HG02943 (cell line): Measurements from ENCODE around the gene PRXL2A.

Experiments used
- ATAC-seq: cut with Tn5 transposase; IDR thresholded peaks from one replicate; pipeline ENCODE4 v1.9.1; 2021; ENCODE audit warnings: mild to moderate bottlenecking, low read depth, moderate library complexity; ENCODE audit not compliant: unreplicated experiment

The PRXL2A gene

DNA sequence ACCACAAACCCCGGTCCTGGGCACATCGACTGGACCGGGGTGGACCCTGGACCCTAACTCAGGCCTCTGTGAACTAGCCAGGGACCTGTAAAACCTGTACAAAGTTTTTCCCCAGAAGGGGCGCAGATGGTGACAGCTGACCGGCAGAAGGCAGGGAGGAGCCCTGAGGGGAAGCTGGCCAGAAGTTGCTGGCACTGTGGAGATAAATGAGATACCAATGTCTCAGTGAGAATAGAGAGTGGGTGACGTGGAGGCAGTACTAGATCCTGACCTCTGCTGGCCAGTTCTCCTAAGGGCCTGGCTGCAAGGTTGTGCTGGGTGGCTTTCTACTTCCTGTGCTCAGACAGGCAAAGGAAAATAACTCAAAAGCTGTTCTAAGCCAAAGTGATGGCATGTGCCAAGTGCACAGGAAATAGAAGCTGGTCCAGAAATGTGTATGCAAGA lies 35.2 kb downstream of the PRXL2A start:
- peak; percentile 57 for ATAC-seq

DNA sequence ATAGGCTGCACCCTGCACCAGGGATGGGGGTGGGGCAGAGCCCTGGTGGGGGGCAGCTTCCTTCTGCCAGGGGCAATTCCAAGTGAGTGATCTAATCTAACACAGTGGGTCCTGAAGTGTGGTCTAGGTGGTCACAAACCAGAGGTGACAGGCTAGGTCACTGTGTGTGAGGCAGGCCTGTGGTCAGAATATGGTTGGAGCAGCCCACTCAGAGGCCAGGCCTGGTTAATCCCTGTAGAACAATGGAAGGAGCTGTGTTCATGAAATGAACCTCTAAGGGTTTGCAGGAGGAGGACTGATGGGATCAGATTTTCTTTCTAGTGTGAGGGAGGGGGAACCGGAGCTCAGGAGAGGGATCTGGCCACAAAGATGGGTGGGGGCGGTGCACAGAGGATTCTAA lies 35.8 kb downstream of the PRXL2A start:
- no peak for ATAC-seq

DNA sequence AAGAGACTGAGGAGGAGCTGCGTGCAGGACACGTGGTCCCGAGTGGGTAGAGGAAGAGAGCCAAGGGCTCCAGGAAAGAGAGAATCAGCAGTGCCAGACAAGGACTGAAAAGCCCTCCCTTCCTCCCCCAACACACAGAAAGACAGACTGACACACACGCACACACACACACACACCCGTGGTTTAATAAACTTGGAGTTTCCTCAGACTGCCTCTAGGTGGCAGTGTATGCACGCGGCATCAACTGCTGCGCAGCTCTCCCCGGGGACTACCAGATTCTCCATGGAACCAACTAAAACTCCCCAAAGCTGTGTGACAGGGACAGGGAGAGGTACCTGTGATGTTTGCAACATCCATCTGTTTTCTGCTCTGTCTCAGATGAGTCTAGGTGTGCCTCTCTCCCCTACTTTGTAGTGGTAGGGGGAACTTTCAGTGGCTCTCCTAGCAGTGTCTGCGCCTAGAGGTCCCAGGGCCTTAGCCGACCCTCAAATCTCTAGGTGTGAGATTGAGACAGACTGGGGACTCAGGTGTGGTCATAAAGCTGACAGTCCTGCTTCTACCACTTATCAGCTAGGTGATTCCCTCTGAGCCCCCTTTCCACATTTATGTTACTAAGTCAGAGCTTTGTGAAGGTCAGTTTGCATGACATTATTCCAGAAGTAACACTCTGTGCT lies 36.4 kb downstream of the PRXL2A start:
- ATAC-seq, result peak; percentile 72

DNA sequence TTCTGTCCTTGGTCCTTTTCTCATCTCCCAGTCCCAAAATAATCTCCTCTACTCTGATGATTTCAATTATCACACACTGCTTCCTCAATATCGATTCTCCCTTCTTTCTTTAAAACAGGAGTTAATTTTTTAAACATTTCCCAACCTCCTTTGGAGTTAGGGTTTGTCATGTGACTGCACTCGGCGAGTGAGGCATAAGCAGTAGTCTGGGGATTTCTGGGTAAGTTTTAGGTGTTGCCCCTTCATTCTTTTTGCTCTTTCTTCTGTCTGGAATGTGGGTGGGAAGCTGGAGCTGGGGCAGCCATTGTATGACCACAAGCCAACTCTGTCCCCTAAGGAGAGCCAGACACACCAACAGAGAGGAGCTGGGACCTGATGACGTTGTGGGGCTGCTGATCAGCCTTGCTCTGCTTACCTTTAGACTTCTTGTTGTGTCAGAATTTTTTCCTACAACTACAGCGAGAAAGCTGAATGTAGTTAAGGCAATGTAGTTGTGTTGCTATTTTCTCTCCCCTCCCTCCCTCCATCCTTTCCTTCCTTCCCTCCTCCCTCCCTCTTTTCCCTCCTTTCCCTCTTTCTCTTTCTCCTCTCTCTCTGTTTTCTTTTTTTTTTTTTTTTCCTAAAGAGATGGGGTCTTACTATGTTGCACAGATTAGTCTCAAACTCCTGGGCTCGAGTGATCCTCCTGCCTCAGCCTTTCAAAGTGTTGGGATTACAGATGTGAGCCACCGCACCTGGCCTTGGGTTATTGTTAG lies 39.3 kb downstream of the PRXL2A start:
- no peak for ATAC-seq

DNA sequence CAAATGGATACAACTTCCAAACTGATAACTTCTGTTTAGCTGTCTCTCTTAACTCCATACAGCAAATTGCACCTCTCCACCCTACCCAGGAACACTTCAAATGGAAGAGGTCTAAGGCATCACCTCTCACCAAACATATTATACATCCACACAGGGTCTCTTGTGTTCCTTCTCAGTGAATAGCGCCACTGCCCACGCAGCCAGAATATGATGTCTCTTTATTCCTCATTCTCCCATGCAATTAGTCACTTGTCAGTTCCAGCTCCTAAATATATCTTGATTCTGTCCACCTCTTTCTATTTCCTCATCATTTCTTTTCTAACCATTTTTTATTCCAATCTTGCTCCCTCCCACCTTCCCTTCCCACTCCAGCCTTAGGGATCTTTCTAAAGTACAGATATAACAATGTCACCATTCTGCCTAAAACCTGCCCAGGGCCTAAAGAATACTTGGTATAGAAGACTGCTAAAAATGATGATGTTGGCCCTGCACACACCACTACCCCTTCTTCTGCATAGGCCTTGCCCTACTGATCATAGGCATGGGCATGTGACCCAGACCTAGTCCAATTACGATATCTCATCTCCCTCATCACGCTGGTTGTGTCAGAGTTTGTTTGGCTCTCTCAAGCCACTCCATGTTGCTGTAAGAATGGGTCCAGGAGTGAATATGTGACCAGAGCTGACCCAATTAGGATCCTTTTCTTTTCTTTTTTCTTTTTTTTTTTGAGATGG lies 40.0 kb downstream of the PRXL2A start:
- no peak for ATAC-seq

DNA sequence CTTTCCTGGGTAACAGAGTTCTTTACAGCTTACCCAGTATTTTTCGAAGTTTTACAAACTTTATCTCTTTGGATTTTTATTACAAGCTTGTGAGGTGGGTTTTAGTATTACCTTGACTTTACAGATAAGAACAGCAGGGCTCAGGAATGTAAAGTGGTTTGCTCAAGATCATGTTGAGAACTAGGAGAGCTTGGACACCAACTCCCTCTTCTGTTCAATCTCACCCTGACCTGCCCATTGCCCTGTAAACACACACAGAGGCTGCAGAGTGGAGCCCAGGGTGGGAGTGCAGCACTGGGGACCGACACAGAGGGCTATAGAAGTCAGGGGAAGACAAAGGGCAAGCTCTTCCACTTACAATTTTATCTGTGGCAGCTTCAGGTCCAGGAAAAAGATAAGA lies 41.2 kb downstream of the PRXL2A start:
- ATAC-seq, result no peak

DNA sequence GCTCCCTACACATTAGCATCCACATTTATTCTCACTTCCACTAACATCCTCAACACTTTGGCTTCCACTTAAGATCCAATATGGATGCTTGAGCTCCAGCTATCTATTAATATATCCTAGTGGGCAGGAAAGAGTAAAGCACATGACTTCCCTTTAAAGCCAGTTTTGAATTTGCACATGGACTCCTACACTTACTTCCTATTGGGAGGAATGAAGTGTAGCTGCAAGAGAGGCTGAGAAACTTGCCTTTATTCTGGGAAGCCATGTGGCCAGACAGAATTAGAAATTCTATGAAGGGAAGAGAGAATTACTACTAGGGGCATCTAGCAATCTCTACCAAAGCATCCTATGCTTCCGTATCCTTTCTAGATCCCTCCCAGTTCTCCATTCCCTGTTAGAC lies 42.8 kb downstream of the PRXL2A start:
- no peak for ATAC-seq

DNA sequence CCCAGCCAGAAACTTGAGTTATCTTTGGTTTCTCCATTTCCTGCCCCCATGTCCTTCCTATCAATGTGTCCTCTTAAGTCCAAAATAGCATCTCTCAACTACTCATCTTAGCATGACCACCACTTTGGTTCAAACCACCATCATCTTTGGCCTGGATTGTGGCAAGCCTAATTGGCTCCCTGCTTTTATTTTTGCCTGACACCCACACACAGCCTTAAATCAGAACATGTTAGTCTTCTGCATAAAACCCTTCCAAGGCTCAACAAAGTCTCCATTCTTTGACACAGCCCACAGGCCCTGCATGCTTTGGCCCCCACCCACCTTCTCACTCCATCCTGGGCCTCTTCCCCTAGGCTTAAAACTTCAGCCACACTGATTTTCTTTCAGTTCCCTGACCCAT lies 43.7 kb downstream of the PRXL2A start:
- ATAC-seq, result no peak

DNA sequence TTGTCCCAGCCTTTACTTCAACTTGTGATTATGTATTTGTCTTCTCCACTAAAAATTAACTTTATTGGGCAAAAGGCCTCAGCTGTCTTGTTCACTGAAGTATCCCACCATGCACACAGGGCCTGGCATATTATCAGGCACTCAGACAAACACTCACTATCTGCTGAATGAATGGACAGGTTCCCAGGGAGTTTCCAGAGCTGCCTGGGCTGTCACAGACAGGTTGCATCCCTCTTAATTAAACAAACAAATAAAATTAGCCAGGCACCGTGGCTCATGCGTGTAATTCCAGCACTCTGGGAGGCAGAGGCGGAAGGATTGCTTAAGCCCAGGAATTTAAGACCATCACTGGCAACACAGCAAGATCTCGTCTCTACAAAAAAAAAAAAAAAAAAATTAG lies 44.3 kb downstream of the PRXL2A start:
- no peak for ATAC-seq

DNA sequence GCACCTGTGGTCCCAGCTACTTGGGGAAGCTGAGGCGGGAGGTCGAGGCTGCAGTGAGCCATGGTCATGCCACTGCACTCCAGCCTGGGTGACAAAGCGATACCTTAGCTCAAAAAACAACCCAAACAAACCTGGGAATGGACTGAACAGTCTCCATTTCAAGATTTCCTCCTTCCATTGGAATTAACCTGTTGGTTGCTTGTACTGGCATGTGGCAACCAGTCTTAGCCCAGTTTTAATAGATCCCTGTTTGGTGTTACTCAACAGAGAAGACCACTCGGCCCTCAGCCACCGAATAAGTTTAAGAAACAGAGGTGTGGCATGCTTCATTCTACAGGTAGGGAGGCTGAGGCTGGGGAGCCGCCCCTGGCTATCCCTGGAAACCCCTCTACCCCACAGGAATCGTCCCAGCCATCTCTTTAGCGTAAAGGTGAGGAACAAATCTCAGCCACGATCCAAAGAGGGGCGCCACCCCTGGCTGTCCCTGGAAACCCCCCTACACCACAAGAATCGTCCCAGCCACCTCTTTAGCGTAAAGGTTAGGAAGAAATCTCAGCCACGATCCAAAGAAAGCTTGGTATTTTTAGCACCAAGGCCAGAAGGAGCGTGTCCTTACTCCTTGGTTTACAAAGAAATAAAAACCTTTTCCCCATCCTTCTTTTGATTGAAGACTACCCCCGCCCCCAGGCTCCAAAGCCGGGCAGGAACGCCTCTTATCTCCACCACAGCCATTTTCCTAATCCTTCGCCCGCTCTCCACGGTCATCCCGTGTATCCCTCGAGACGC lies 44.9 kb downstream of the PRXL2A start:
- no peak for ATAC-seq

DNA sequence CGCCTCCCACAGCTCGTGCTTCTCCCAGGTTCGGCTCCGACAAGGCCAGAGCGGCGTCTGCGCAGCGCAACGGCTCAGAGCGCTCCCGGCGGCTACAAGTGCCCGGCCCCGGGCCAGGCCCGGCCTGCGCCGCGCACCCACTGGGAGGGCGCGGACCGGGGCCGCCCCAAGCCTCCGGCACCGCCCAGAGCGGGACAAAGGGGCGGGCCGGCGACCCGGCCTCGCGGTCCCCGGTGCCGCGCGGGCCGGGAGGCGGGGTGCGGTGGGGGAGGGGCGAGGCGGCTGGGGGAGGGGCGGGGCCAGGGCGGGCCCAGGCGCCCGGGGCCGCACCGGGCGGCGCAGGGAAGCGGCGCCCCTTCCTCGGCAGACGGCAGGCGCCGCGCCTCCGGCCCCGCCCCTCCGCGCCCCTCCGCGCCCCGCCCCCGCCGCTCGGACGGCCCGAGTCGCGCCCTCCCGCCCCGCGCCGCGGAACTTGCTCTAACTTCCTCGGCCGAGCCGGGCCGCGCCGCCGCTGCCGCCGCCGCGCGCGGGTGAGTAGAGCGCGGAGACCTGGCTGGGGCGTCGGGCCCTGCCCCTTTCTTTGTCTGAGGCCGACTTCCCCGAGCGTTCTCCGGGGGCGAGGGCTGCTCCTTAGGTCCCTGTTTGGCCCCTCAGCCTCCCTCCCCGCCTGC lies 45.6 kb downstream of the PRXL2A start, which contains the start of gene TSPAN14:
TSPAN14 (plus strand) TSS at position 469 of the 671 bp plus-strand sequence. CDS start 34,924 bp downstream, outside the sequence.
- ATAC-seq, result peak; percentile 50

DNA sequence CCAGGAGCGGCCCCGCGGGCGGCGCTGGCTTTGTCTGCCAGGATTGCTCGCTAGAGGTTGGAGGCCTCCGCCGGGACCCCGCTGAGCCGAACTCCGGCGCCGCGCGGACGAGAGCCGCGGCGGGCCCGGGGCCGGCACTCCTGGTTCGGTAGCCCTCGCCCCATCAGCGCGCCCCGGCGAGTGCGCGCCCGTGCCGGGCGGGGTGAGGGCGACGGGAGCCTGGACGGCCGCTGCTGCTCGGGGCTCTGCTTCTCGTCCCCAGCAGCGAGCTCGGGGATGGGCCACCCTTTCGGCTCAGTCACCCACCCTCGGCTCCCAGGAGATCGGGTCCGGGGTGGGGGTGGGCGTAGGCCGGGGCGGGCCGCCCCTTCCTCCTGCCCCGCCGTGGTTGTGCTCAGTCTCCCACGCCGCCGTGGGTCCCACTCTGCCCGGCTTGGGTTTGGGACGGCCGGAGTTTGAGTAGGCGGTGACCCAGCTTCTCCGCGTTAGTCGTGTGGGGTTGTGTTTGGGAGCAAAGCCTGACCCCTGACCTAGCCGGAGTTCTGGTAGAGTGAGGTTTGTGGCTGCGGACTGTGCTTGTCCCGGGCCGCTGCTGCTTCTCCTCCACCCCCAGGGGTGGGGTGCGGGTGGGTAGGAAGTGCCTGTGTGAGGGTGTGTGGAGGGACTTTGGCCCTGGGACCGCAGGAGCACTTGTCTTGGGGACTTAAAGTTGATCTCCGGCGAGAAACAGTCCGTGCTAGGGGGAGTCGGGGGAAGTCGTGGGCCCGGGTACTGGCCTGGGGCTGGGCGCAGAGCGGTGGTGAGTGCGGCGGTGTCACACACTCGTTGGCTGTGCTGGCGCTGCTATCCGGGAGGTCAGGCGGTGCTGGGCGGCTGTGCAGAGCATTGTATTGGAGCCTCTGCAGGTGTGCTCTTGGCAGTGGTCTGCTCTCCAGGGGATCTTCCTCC lies 46.4 kb downstream of the PRXL2A start:
- peak; percentile 23 for ATAC-seq

DNA sequence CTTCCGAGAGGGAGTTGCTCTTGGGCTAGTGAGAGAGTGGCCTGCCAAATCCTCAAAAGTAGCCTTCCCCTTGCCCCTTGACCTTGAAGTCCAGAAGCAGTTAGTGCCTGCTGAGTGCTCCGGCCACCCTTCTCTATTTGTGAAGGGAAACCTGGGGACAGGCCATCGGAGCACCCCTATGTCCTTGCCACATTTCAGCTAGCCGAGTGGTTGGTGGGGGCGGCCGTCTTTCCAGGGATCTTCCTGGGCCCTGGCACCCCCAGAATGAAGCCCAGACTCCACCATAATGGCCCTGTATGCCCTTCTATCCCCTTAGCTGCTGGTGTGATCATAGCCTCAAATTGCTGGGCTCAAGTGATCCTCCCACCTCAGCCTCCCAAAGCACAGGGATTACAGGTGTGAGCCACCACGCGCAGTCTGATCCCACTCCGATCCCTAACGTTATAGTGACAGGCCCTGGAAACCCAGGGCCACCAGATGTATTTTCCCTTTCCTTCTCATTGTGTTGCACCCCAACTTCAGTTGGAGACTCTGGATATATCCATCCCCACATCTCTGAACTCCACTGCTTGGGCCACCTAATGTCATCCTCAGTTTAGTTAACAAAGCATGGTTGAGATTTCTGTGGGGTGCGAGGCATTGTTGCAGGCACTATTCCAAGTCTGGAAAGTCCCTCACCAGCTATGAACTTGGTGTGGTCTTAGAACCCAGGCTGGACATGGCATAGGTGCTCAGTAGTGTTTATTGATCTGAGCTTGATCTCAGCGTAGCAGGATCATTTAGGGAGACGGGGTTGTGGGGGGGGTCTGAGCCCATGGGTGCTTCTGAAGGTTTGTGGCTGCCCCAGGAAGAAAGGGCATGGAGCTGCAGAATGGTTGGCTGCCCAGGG lies 47.4 kb downstream of the PRXL2A start:
- ATAC-seq, result no peak

DNA sequence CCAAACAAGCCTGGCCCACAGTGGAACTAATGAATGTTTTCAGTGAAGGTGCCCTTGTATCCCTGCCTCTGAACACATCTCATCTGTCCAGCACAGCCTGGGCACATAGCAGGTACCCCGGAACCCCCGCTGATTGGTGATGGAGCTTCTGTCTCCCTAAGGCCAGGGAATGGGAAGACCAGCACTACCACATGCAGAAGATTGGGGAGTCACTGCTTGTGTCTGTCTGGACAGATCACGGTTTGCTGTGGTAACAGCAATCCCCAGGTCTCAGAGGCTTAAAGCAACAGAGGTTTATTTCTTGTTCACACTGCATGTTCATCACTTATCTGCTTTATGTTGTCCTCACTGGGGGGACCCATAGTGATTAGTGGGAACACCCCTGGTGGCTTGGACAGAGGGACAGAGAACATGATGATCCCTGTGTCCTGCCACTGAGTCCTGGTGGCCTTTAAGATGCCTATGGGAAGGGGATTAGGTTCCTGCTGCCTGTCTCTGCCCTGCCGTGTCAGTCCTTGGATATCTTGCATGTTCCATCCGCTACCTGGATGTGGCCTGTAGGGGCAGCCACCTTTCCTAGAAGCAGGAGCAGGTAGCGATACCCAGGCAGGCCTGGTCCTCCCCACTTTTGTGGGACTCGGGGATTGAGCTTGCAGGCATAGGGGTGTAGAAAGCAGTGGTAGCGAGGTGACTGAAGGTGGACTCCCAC lies 49.4 kb downstream of the PRXL2A start:
- ATAC-seq, result no peak

DNA sequence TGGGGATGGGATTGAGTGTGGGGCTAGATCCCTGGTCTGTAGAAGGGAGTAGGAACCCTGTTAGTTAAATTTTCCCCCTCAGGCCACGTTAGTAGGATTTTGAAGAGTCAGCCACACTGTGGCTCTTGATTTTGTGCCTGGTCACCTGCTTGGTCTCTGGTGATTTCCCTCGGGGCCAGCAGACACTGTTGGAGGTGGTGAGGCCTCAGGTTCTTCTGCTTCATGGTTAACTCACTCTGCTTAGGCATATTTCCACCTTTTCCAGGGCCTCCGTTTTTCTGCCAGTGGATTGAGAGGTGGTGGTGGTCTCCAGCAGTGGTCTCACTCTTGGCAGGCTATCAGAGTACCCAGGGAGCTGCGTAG lies 49.9 kb downstream of the PRXL2A start:
- ATAC-seq, result no peak

DNA sequence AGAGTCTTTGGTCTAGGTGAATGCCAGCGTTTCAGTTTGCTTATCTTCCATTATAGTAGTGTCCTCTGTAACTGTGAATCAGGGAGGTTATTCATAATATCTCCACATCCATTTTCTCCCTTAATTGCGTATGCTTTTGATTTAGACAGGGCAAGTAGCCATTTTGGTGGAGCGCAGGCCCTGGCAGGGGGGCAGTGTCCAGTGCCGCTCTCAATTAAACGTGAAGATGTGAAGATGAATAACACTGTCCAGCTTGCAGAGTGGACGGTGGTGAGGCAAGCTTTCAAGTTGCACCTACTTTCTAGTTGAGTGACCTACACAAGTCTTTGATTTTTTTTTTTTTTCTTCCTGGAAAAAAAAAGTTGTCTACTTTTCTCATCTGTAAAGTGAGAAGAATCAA lies 50.3 kb downstream of the PRXL2A start:
- no peak for ATAC-seq

DNA sequence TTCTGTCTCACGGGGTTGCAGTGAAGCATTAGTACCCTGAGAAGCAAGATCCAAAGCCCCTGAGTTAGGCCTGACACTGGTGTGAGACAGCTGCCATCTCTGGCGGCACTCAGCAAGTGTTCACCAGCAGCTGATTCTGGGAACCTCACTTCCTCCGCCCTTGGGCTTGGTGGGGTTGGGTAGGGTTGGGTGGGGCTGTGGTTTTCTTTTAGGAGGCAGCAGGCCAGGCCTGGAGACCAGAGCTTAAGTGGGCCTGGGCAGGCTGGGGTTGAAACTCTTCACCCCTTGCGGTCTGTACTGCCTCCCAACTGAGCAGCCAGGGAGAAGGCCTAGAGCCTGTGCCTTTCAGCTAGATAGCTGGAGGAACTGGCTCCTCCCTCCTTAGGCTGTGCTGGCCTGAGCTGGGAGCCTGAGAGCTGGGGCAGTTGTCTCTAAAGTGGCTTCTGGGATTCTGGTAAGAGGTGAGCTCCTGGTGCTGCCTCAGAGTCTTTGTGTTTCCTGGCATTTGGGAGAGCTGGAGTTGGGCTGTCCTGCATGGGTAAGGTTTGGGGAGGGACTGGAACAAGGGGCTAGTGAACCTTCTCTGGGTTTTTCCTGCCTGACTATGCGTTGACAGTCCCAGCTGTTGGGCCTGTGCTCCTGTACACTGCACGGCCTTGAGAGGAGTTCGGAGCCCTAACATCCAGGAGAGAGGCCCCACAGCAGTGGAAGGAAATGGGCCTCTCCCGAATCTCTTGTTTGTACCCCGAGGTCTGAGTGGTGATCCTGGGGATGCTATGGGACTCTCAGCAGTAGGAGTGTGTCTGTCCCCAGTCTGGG lies 50.9 kb downstream of the PRXL2A start:
- ATAC-seq, result peak; percentile 48
